ENCODE data around the gene VASN.
"Not testable (repeated sequence)": the region's sequence is repeated elsewhere in the genome, so short reads cannot be mapped to it uniquely, and the experiment has no call there.

VASN gene

GRCh38 chr16:4337540-4338088 lies 34.0 kb upstream of the VASN start:
- no peak for DNase-seq

GRCh38 chr16:4338125-4338582 lies 33.5 kb upstream of the VASN start:
- DNase-seq: no peak

DNA sequence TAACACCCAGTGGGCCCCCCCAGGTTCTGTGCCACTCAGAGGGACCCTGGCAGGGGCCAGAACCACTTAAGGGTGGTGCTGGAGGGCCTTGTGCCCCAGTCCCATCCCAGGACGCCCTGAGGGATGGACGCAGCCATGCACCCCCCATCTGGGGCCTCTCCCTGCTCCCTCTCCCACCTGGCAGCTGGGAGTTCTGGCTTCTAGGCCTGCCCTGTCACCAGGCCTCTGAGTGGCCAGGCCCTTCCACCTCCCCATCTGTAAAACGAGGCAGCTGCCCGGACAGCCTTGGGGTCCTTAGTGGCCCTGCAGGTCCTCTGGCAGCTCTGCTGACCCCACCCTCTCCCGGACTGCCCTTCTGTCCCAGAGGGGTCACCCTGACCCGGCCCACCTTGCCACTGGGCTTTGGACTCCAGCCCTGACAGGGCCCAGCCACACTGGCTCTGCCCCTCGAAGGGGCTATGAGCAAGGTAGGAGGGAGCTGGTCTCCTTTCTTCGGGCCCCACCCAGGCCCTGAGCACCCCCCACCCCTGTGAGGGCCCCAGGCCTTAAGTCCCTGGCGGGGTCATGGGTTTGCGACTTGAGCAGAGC lies 32.8 kb upstream of the VASN start:
- no peak for DNase-seq

DNA sequence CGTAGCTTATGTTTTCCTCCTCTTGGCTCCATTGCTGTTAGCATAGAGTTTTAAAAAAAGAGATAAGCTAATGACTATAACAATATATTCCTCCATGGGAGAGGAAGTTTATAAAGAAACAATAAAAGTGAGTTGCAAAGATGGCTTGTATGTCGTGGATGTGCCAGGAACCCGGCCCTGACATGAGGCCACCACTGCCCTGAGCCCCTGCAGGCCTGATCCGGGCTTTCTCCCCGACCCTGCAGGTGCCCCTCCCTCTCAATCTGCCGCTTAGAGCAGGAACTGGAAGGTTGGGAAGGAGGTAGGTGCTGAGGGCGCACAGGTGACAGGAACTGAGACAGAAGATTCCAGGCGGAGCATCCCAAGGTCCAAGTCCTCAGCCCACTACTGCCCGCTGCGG lies 32.2 kb upstream of the VASN start:
- no peak for DNase-seq

- DNase-seq: no peak
Measured at GRCh38 chr16:4339909-4340308, 31.7 kb upstream of the VASN start.

GRCh38 chr16:4340443-4340842 lies 31.2 kb upstream of the VASN start:
- DNase-seq: no peak

- no peak for DNase-seq
Measured at GRCh38 chr16:4341250-4341649, 30.4 kb upstream of the VASN start.

- DNase-seq: no peak
Measured at GRCh38 chr16:4342866-4343744, 28.5 kb upstream of the VASN start.

DNA sequence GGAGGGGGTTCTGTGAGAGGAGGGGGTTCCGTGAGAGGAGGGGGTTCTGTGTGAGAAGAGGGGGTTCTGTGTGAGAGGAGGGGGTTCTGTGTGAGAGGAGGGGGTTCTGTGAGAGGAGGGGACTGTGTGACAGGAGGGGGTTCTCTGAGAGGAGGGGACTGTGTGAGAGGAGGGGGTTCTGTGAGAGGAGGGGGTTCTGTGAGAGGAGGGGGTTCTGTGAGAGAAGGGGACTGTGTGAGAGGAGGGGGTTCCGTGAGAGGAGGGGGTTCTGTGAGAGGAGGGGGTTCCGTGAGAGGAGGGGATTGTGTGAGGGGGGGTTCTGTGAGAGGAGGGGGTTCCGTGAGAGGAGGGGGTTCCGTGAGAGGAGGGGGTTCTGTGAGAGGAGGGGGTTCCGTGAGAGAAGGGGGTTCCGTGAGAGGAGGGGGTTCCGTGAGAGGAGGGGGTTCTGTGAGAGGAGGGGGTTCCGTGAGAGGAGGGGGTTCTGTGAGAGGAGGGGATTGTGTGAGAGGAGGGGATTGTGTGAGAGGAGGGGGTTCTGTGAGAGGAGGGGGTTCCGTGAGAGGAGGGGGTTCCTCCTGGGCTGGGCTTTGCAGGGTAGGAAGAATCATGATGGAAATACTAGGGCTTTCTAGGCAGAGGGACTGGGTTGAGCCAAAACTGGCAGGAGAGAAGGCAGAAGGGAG lies 27.2 kb upstream of the VASN start:
- DNase-seq: not testable (repeated sequence)

DNA sequence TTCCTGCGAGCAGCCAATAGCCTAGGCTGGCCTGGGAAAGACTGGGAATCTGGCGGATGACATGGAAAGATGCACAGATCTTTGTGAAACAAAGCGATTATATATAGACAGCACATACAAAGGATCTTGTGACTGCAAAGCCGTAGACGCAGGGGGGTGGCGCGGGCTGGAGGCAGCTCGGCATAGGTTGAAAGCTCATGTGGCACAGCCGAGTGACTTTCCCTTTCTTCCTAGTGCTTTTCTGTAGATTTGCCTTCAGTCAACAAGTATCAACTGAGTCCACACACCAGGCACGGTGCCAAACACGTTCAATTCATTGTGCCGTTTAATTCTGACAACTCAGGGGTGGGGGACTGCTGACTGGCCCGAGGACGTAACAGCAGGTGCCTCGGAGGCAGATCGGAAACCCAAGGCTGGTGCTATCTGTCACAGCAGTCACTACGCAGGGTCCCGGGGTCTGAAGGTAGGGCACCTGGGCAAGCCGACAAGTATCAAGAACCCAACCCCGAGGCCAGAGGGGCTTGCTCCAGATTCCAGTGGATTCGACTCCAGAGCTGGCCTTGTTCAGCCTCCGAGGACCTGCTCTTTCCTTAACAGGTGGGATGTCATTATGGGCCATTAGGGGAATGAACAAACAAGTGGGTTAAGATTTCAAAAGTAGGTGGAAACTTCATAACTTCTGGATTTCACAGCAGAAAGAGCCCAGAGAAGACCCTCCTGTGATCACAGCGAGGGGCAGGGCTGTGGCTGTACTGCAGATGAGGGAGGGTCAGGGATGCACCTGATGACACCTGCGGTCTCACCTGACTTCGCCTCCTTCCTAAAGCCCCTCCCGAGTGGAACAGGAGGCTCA lies 26.4 kb upstream of the VASN start:
- DNase-seq: no peak

GRCh38 chr16:4345836-4346781 lies 25.5 kb upstream of the VASN start:
- DNase-seq: no peak

DNA sequence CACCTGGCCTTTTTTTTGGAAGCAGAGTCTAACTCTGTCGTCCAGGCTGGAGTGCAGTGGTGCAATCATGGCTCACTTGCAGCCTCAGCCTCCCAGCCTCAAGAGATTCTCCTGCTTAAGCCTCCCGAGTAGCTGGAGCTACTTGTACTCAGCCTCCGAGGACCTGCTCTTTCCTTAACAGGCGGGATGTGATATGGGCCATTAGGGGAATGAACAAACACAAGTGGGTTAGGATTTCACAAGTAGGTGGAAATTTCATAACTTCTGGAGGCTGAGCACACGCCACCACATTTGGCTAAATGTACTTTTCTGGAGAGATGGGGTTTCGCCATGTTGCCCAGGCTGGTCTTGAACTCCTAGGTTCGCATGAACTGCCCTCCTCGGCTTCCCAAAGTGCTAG lies 24.6 kb upstream of the VASN start:
- no peak for DNase-seq

- no peak for DNase-seq
Measured at GRCh38 chr16:4347765-4348509, 23.7 kb upstream of the VASN start.

- DNase-seq: no peak
Measured at GRCh38 chr16:4349332-4349731, 22.3 kb upstream of the VASN start.

DNA sequence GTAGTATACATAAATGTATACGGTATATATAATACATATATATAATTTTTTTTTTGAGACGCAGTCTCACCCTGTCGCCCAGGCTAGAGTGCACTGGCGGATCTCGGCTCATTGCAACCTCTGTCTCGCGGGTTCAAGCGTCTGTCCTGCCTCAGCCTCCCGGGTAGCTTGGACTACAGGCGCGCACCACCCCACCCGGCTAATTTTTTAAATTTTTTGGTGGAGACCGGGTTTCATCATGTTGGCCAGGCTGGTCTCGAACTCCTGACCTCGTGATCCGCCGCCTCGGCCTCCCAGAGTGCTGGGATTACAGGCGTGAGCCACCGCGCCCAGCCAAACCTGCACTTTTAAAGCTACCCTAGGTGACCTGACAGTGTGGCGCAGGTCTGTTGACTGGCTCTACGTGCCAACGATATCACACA lies 21.3 kb upstream of the VASN start:
- DNase-seq: no peak

- DNase-seq: peak; percentile 99
Measured at GRCh38 chr16:4350787-4351659, 20.6 kb upstream of the VASN start, which contains the start of gene PAM16. Gene PAM16 (minus strand): TSS chr16:4351321. CDS start chr16:4351234, 87 bp downstream.

DNA sequence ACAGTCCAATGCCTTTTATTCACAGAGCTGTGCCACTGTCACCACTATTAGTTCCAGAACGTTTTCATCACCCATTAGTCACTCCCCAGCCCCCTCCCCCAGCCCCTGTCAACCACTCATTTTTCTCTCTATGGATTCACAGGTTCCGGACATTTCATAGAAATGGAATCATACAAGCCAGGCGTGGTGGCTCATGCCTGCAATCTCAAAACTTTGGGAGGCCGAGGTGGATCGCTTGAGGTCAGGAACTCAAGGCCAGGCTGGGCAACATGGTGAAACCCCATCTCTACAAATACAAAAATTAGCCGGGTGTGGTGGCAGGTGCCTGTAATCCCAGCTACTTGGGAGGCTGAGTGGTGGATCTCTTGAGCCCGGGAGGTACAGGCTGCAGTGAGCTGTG lies 19.8 kb upstream of the VASN start:
- DNase-seq: peak; percentile 39

GRCh38 chr16:4352843-4353242 lies 18.8 kb upstream of the VASN start:
- no peak for DNase-seq

GRCh38 chr16:4353675-4354074 lies 18.0 kb upstream of the VASN start:
- no peak for DNase-seq
